Keratinocyte (primary cell): ENCODE measurements around the gene PDZD2. TPM values are rescaled to one million over a fixed set of nuclear protein-coding genes. Genes with fewer than 3 reads are reported as not detected.

Source experiments
- DNase-seq: peaks from one replicate; pipeline ENCODE4 v3.0.0-alpha.2; 2011; ENCODE audit warnings: low read depth, missing footprints, low spot score
- FAIRE-seq: peaks from 2 replicates; lab custom pipeline; 2011; peaks lifted over from hg19 to GRCh38; lab: Jason Lieb, UNC
- H2AFZ ChIP-seq: 2 replicates; pipeline ENCODE4 v1.6.0; 2012; ENCODE audit warnings: low read length, control low read depth, inconsistent platforms; ENCODE audit not compliant: control insufficient read depth
- H3K27ac ChIP-seq: 2 replicates; pipeline ENCODE4 v1.5.1; 2011; ENCODE audit warnings: low read length; ENCODE audit not compliant: control insufficient read depth, insufficient read depth
- H3K27me3 ChIP-seq: 3 replicates; pipeline ENCODE4 v1.6.0; 2011; ENCODE audit warnings: low read length; ENCODE audit not compliant: control insufficient read depth, insufficient read depth; ENCODE audit errors: extremely low read depth
- H3K36me3 ChIP-seq, 2 experiments: 2 replicates in 1 of 2; 3 replicates in 1 of 2; pipeline ENCODE4 v1.5.1; 2011; ENCODE audit warnings: low read length in 2 of 2, mild to moderate bottlenecking in 1 of 2; ENCODE audit not compliant: control insufficient read depth in 2 of 2, insufficient read depth in 2 of 2; ENCODE audit errors: extremely low read depth in 1 of 2
- H3K4me1 ChIP-seq: 3 replicates; pipeline ENCODE4 v1.5.1; 2011; ENCODE audit warnings: low read length; ENCODE audit not compliant: control insufficient read depth, insufficient read depth; ENCODE audit errors: extremely low read depth
- H3K4me2 ChIP-seq: 3 replicates; pipeline ENCODE4 v1.6.0; 2011; ENCODE audit warnings: low read depth, low read length; ENCODE audit not compliant: control insufficient read depth, insufficient read depth; ENCODE audit errors: extremely low read depth
- H3K4me3 ChIP-seq, 3 experiments: fragments of 200-600 bp in 1 of 3; sonication (generic) in 1 of 3; 2 replicates in 2 of 3; 3 replicates in 1 of 3; pipeline ENCODE4 v1.5.1; 2011 to 2016; ENCODE audit warnings: low read length in 3 of 3, mild to moderate bottlenecking in 3 of 3, control low read depth in 2 of 3, inconsistent platforms in 1 of 3, low read depth in 1 of 3, mixed read lengths in 1 of 3, mixed run types in 1 of 3, moderate library complexity in 1 of 3; ENCODE audit not compliant: control insufficient read depth in 2 of 3, insufficient read depth in 2 of 3; ENCODE audit errors: extremely low read depth in 1 of 3
- H3K79me2 ChIP-seq: 2 replicates; pipeline ENCODE4 v1.6.0; 2012; ENCODE audit warnings: low read length; ENCODE audit not compliant: control insufficient read depth, insufficient read depth
- H3K9ac ChIP-seq: 3 replicates; pipeline ENCODE4 v1.6.0; 2011; ENCODE audit warnings: low read length; ENCODE audit not compliant: control insufficient read depth, insufficient read depth; ENCODE audit errors: extremely low read depth
- H3K9me1 ChIP-seq: 3 replicates; pipeline ENCODE4 v1.6.0; 2011; ENCODE audit warnings: low read length; ENCODE audit not compliant: control insufficient read depth, insufficient read depth; ENCODE audit errors: extremely low read depth
- H3K9me3 ChIP-seq: 2 replicates; pipeline ENCODE4 v1.5.1; 2012; ENCODE audit warnings: low read depth, low read length; ENCODE audit not compliant: control insufficient read depth
- H4K20me1 ChIP-seq: 3 replicates; pipeline ENCODE4 v1.6.0; 2011; ENCODE audit warnings: low read length; ENCODE audit not compliant: control insufficient read depth, insufficient read depth; ENCODE audit errors: extremely low read depth
- CTCF ChIP-seq, 3 experiments: IDR thresholded peaks in 1 of 3; conservative IDR thresholded peaks in 1 of 3; optimal IDR thresholded peaks in 1 of 3; 2 replicates in 2 of 3; 3 replicates in 1 of 3; pipeline versions ENCODE3 to v1.5.1; 2011; ENCODE audit warnings: low read length in 3 of 3, mild to moderate bottlenecking in 3 of 3, moderate library complexity in 2 of 3, control low read depth in 1 of 3, inconsistent platforms in 1 of 3; ENCODE audit not compliant: insufficient read depth in 2 of 3; ENCODE audit errors: extremely low read depth in 1 of 3
- EZH2 ChIP-seq: IDR thresholded peaks from one replicate; pipeline ENCODE4 v1.6.1; 2012; ENCODE audit warnings: inconsistent platforms, mild to moderate bottlenecking, low read length, moderate library complexity
- dilution Hi-C: fragments of 300-500 bp; cut with MboI; formaldehyde crosslinking; loops from one replicate; pipeline ENCODE4 v1.7.0; 2020; ENCODE audit warnings: low sequenced_read_pairs; ENCODE audit not compliant: extremely low pct_ligation_motif_present
- polyA plus RNA-seq, 5 experiments: library from polyadenylated mRNA; depleted of rRNA in 3 of 5; stranded (reverse) in 3 of 5; stranded (forward) in 1 of 5; unstranded in 1 of 5; fragments of >200 nt; gene quantifications; 1 replicate in 1 of 5; 2 replicates in 3 of 5; 3 replicates in 1 of 5; pipeline versions ENCODE4 v1.2.1 to v1.2.3, GENCODE V29; 2011 to 2012; ENCODE audit warnings: missing spikeins in 2 of 5, low read depth in 1 of 5, low replicate concordance in 1 of 5

The PDZD2 gene
- polyA plus RNA-seq, 1 donor (not counting 4 experiments of a cell fraction or from before 2014, with no cell fraction given) = 7.3 TPM

DNA sequence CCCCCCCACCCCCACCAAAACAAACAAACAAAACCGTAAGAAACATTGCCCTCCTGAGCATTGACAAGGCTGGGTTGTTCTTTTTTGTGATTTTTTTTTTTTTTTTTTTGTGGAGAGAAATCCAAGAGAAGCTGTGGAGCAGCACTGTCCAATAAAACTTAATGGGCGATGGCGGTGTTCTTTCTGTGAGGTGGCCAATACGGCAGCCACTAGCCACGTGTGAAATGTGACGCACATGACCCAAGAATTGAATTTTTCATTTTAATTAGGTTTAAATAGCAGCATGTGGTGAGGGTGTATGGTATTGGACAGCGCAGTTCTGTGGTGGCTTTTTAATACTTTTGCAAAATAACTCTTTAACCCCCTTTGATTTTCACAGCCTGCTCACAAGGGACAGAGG, 251.1 kb downstream of the PDZD2 start:
- Histone ChIP-seq H3K27ac (no peak overlapping the region), H3K9me3 (no peaks in the 10 kb centered on the region), H3K79me2 (no peaks in the 10 kb centered on the region), H3K27me3 (no peaks in the 10 kb centered on the region), H3K9ac (no peak overlapping the region), H3K4me2 (no peak overlapping the region), H3K36me3 (no peaks in the 10 kb centered on the region), H4K20me1 (no peaks in the 10 kb centered on the region), H3K9me1 (no peaks in the 10 kb centered on the region), H3K4me3 (no peak overlapping the region), H2AFZ (no peak overlapping the region), H3K4me1 (no peaks in the 10 kb centered on the region)
- FAIRE-seq (no peak), DNase-seq (no peak)
- dilution Hi-C loops = no loop called here
- no peak for TF ChIP-seq CTCF (optimal IDR thresholded peaks at IDR 0.05 in 1 of 3, IDR thresholded peaks at IDR 0.05 in 1 of 3, conservative IDR thresholded peaks at IDR 0.05 in 1 of 3; ENCODE audit: extremely low read depth in 1 of 3, insufficient read depth in 2 of 3, low read length in 3 of 3)
- no peak for TF ChIP-seq EZH2

DNA sequence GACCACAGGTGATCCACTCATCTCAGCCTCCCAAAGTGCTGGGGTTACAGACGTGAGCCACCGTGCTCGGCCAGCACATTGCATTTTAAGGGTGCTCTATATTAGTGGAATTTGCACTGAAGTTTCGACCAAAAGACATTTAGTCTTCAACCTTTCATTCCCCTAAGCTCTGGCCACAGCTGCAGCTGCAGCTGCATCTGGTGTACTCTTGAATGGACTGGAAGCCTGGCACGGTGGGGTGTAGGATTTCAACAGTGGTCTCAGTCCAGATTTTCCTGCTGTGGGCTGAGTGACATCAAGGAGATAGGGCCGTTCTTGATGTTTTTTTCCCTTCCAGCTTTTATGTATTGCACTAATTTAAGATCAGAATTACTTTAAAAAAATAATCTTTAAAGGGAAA, 255.2 kb downstream of the PDZD2 start:
- Histone ChIP-seq H3K4me3 (no peak overlapping the region), H3K79me2 (no peaks in the 10 kb centered on the region), H3K4me1 (no peaks in the 10 kb centered on the region), H3K9me3 (no peaks in the 10 kb centered on the region), H2AFZ (no peak overlapping the region), H3K27me3 (no peaks in the 10 kb centered on the region), H3K36me3 (no peaks in the 10 kb centered on the region), H3K9me1 (no peaks in the 10 kb centered on the region), H3K4me2 (no peak overlapping the region), H4K20me1 (no peaks in the 10 kb centered on the region), H3K27ac (no peak overlapping the region), H3K9ac (no peak overlapping the region)
- dilution Hi-C loops = no loop called here
- no peak for FAIRE-seq
- DNase-seq = no peak
- TF ChIP-seq EZH2 = no peak

DNA sequence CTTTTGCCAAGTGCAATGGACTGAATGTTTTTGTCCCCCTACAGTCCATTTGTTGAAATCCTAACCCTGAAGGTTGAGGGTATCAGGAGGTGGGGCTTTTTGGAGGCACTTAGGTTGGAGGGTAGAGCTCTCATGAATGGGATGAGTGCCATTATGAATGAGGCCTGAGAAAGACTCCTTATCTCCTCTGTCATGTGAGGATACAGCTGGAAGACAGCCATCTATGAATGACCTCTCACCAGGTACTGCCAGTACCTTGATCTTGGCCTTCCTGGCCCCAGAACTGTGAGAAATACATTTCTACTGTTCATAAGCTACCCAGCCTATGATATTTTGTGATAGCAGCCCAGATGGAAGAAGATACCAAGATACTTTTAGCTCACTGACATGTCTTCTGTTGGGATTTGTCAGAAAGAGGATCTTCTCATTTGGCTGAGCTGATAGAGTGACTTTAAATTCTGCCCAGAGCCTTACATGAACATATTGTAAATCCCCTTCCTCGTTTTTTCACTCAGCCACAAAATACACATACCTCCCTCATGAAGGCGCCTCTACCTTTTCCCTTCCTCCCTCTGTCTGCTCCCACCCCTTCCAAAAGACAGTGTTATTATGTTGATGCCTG, 256.4 kb downstream of the PDZD2 start:
- no peak for DNase-seq
- H3K27me3 ChIP-seq = no peaks in the 10 kb centered on the region
- dilution Hi-C loops = no loop called here

More for the DNA sequence above, 256.4 kb downstream of the PDZD2 start:
- H3K4me2 ChIP-seq = no peak overlapping the region
- no peaks in the 10 kb centered on the region for H3K4me1 ChIP-seq
- no peaks in the 10 kb centered on the region for H4K20me1 ChIP-seq
- H2AFZ ChIP-seq = no peak overlapping the region
- no peak overlapping the region for H3K9ac ChIP-seq
- H3K27ac ChIP-seq = no peak overlapping the region
- H3K79me2 ChIP-seq = no peaks in the 10 kb centered on the region
- H3K36me3 ChIP-seq = no peaks in the 10 kb centered on the region
- no peak overlapping the region for H3K4me3 ChIP-seq
- TF ChIP-seq EZH2 (no peak), CTCF (optimal IDR thresholded peaks at IDR 0.05 in 1 of 3, IDR thresholded peaks at IDR 0.05 in 1 of 3, conservative IDR thresholded peaks at IDR 0.05 in 1 of 3; ENCODE audit: extremely low read depth in 1 of 3, insufficient read depth in 2 of 3, low read length in 3 of 3) (no peak)
- no peaks in the 10 kb centered on the region for H3K9me3 ChIP-seq
- FAIRE-seq = no peak
- H3K9me1 ChIP-seq = no peaks in the 10 kb centered on the region
